Motor neuron (in vitro differentiated cells): ENCODE measurements around the gene PPCDC. TPM values are rescaled to one million over a fixed set of nuclear protein-coding genes. Genes with fewer than 3 reads are reported as not detected.

Experiments used
- ATAC-seq, 8 experiments: fragments of 200-7000 bp; cut with Tn5 transposase; replicated peaks in 6 of 8; 2 replicates each; pipeline ENCODE4 v1.8.0; 2021; ENCODE audit warnings: mild to moderate bottlenecking in 8 of 8, moderate library complexity in 8 of 8
- H3K27ac ChIP-seq, 2 donors: fragments of 250-450 bp; sonication (Bioruptor Pico); 2 replicates each; pipeline ENCODE4 v1.9.0; 2021; ENCODE audit warnings: antibody characterized with exemption in 2 of 2, mild to moderate bottlenecking in 2 of 2, moderate library complexity in 1 of 2
- H3K4me1 ChIP-seq, 2 donors: fragments of 250-450 bp; sonication (Bioruptor Pico); replicated peaks in 1 of 2; 2 replicates each; pipeline ENCODE4 v1.6.1; 2021; ENCODE audit warnings: antibody characterized with exemption in 2 of 2, mild to moderate bottlenecking in 2 of 2, moderate library complexity in 1 of 2
- H3K4me3 ChIP-seq, 5 donors: fragments of 250-450 bp; sonication (Bioruptor Pico); 2 replicates each; pipeline ENCODE4 v1.9.0; 2021; ENCODE audit warnings: antibody characterized with exemption in 5 of 5, mild to moderate bottlenecking in 5 of 5, moderate library complexity in 4 of 5
- WGBS, 10 experiments: fragments of 450-650 bp; shearing (Covaris generic); methylation state at CpG; one replicate each; pipeline ENCODE4 v1.0.0; 2022; 5-methylcytosine and 5-hydroxymethylcytosine counted together
- in situ Hi-C, 9 experiments: fragments of 400-800 bp; cut with MboI; loops; one replicate each; pipeline ENCODE4 v1.15.0; 2021; ENCODE audit warnings: low sequenced_read_pairs in 9 of 9, low pct_unique_long_range_greater_than_20kb in 2 of 9; ENCODE audit not compliant: unreplicated experiment in 9 of 9
- total RNA-seq, 8 experiments: library from RNA; unstranded; fragments of 300-600 nt; gene quantifications; 2 replicates each; pipeline versions ENCODE4 v1.2.3 to v1.2.4, GENCODE V29; 2022

Gene PPCDC
- total RNA-seq, 8 experiments from 2014 or later = 4.7 to 16.1 (median 9.9) TPM

DNA sequence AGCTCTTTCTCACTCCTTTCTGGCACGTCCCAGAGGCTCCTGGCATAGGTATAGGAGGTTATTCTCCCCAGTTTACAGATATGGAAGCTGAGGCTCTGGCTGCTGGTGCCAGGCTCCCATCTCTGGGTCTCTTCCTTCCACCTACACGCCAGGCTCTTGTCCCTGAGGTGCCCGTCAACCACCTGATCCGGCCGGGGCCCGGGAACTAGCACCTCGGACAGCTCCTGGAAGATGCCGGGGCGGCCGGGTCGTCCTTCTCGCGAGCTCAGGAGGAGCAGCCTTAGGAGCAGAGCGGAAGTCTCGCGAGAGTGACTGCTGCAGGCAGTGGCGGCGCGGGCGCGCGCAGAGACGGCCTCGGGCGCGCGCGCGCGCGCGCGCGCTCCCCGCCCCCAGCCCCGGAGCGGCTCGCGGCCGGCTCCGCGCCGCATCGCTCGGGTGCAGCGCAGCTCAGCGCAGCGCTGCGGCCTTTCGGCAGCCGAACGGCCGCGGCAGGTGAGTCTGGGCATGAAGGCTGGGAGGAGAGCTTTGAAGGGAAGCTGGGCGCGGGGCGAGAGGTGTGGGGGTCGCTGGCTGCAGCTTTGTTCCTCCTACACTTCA lies 28.1 kb upstream of the PPCDC start, which contains the start of gene SCAMP5:
Gene SCAMP5 (plus strand): TSS at position 382 of the 597 bp plus-strand sequence. CDS start 16,277 bp downstream, outside the sequence.
- Histone ChIP-seq H3K4me1 (peaks cover 4 to 23% of the 10 kb centered on the region in 2 donors), H3K27ac (peak within 1 kb of the TSS; percentile 90 to 93), H3K4me3 (peak within 1 kb of the TSS; percentile 58 to 91 (median 74))
- in situ Hi-C loops = no loop called here
- WGBS, 10 experiments = 0 to 10% (median 0%) methylated on average over 1 to 9 of the region's 58 CpGs; no CpG with 5 or more reads in 5 of the 10 experiments
- ATAC-seq = peak; percentile 93 to 97 (median 95)

DNA sequence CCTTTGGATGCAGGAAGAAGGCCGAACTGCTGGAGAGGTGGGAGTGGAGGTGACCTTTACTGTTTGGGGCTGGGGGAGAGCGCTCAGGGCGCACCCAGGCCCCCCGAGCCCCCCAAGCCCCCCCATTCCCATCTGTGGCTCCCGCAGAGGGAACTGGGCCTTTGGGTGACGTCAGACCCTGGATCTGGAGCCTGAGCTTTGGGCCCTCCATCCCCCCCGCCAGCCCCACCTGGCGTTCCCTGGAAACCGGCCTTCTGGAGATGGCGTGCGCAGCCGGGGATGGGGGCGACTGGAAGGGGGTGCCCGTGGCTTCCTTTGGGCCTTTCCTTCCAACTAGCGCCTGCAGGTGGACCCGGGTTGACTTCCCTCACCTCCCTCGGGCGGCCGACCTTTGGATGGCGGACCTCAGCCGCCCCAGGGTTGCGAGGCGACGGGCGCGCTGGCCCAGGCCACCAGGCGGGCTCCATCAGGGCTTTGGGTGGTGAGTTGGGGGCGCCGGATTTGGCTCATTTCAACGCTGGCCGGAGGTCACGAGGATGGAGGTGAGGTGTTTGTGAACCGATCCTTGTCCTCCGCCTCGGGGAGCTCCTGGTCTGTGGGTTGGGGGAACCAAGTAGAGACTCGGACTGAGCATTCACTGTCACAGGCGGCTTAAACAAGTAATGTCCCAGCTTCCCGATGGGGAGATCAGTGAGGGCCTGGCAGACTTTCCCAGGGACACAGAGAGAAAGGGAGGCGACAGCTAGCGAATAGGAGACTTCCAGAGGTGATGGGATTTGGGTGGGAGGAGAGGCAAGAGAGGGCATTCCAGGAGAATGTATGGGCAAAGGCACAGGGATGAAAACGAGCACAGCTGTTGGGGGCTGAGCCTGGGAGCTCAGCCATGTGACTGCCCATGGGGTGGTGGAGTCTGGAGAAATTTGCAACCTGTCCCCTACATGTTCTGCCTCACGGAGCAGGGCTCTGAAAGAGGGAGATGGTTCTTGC lies 27.3 kb upstream of the PPCDC start:
- peak; percentile 11 to 71 (median 64) for ATAC-seq
- in situ Hi-C loops = no loop called here
- Histone ChIP-seq H3K4me1 (peaks cover 4 to 23% of the 10 kb centered on the region in 2 donors), H3K4me3 (peak overlapping the region; percentile 58 to 91 (median 74)), H3K27ac (peak overlapping the region; percentile 90 to 93)
- WGBS, 10 experiments = 0 to 50% (median 8%) methylated on average over 1 to 21 of the region's 42 CpGs; no CpG with 5 or more reads in 2 of the 10 experiments

DNA sequence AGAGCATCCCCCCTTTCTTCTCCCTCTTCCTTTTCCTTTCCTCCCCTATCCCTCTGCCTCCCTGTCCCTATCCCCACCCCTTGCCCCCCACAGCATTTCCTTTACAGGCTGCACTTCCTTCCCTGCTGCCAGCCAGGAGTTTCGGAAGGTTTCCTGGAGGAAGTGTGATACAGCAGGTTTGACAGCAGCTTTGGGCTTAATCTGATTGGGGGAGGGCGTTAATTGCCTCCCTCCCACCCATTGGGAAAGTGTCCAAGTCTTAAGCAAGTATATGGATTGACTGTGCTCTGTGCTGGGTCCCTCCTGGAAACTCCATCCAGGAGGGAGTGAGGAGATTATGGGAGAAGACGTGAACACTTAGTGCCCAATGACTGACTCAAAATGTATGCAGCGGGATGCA lies 26.2 kb upstream of the PPCDC start:
- no peak overlapping the region for H3K27ac ChIP-seq
- peaks cover 4 to 23% of the 10 kb centered on the region in 2 donors for H3K4me1 ChIP-seq
- H3K4me3 ChIP-seq = peak overlapping the region in 1 of 5 donors; percentile 89
- 0 to 100% (median 95%) methylated on average over 1 to 2 of the region's 4 CpGs; no CpG with 5 or more reads in 6 of the 10 experiments for WGBS, 10 experiments
- in situ Hi-C loops = no loop called here
- no peak for ATAC-seq

DNA sequence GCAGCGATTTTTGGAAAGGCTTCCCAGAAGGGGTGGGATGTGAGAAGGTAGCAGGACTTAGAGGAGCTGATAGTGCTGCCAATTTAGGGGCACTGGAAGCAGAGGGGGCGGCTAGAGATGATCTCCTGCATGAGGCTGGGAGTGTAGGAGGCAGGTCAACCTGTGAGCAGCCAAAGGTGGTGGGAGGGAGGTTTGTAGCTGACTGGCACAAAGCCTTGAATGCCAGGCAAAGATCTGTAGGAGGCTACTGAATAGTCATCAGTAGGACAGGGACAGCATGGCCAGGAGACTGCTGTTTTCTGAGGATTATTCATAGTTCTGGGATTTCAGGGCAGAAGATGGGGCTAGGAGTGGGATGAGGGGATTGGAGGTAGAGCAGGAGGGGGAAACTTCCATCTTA lies 25.8 kb upstream of the PPCDC start:
- Histone ChIP-seq H3K27ac (no peak overlapping the region), H3K4me1 (peaks cover 4 to 20% of the 10 kb centered on the region in 2 donors), H3K4me3 (no peak overlapping the region)
- in situ Hi-C loops = no loop called here
- 60 to 100% (median 100%) methylated on average over 1 of the region's 2 CpGs; no CpG with 5 or more reads in 6 of the 10 experiments for WGBS, 10 experiments
- ATAC-seq = no peak

DNA sequence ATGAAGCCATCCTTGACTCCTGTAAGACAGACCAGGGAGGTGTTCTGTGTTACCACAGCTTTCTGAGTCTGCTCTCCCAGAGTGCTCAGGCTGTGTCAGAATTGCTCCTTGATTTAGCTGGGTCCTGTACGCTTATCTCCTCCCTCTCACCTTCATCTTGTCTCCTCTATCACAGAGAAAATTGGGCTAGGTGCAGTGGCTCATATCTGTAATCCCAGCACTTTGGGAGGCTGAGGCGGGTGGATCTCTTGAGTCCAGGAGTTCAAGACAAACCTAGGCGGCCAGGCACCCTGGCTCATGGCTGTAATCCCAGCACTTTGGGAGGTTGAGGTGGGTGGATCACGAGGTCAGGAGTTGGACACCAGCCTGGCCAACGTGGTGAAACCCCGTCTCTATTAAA lies 22.1 kb upstream of the PPCDC start:
- no peak overlapping the region for H3K4me3 ChIP-seq
- H3K4me1 ChIP-seq = peaks cover 4% of the 10 kb centered on the region in 2 donors
- WGBS, 10 experiments = 0 to 100% (median 80%) methylated on average over 1 to 3 of the region's 6 CpGs; no CpG with 5 or more reads in 5 of the 10 experiments
- no peak overlapping the region for H3K27ac ChIP-seq
- no peak for ATAC-seq
- in situ Hi-C loops = loop anchor here in 1 of 9 experiments (25.0 kb wide), 1 partner anchor 311 kb away; no protein-coding TSS in a partner anchor

DNA sequence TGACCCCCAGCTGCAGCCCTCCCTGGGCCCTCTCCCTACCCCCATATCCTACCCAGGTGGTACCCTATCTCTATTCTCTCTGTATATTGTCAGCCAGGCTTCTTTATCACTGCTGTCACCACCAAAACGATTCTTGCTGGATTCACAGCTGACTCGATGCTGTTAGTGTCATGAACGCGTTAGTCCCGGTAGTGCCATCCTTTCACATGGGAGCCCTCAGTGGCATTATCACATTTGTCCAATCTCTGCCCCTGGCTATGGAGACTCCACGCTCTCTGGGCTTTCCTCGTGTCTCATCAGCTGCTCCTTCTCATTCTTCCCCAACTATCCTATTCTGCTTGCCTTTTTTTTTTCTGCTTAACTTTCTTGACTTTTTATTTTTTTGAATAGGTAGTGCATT lies 21.0 kb upstream of the PPCDC start:
- ATAC-seq = no peak
- Histone ChIP-seq H3K4me1 (no peaks in the 10 kb centered on the region), H3K4me3 (no peak overlapping the region), H3K27ac (no peak overlapping the region)
- WGBS, 10 experiments = 4 to 94% (median 73%) methylated on average over 2 to 7 of the region's 7 CpGs
- in situ Hi-C loops = loop anchor here in 1 of 9 experiments (25.0 kb wide), 1 partner anchor 310 kb away; no protein-coding TSS in a partner anchor

DNA sequence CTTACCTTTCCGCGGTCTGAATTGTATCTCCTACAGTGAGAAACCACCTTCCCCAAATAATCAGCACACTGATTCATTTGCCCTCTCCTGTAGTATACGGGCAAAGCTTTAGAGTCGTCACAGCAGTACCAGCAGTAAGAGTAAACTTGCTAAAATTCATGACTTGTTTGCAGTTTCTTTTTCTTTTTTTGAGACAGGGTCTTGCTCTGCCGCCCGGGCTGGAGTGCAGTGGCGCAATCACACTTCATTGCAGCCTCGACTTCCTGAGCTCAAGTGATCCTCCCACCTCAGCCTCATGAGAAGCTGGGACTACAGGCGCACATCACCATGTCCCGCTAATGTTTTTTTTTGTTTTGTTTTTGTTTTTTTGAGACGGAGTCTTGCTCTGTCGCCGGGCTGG lies 16.2 kb upstream of the PPCDC start:
- in situ Hi-C loops = loop anchor here in 1 of 9 experiments (25.0 kb wide), 1 partner anchor 305 kb away; no protein-coding TSS in a partner anchor
- no peak for ATAC-seq
- WGBS, 10 experiments = 17 to 100% (median 85%) methylated on average over 1 to 10 of the region's 13 CpGs
- no peak overlapping the region for H3K27ac ChIP-seq
- H3K4me1 ChIP-seq = no peaks in the 10 kb centered on the region
- no peak overlapping the region for H3K4me3 ChIP-seq

DNA sequence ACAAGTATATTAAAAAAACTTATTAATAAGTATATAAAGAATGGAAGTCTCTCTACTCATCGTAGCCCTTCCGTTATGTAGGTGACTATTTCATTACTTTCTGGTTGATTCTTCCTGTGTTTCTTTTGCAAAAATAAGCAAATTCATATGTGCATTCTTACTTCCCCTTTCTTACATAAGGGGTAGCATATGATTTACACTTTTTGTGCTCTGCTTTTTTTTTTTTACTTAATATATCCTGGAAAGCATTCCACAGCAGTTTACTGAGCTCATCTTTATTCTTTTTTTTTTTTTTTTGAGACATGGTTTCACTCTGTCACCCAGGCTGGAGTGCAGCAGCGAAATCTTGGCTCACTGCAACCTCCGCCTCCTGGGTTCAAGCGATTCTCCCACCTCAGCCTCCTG lies 15.2 kb upstream of the PPCDC start:
- no peak overlapping the region for H3K27ac ChIP-seq

DNA sequence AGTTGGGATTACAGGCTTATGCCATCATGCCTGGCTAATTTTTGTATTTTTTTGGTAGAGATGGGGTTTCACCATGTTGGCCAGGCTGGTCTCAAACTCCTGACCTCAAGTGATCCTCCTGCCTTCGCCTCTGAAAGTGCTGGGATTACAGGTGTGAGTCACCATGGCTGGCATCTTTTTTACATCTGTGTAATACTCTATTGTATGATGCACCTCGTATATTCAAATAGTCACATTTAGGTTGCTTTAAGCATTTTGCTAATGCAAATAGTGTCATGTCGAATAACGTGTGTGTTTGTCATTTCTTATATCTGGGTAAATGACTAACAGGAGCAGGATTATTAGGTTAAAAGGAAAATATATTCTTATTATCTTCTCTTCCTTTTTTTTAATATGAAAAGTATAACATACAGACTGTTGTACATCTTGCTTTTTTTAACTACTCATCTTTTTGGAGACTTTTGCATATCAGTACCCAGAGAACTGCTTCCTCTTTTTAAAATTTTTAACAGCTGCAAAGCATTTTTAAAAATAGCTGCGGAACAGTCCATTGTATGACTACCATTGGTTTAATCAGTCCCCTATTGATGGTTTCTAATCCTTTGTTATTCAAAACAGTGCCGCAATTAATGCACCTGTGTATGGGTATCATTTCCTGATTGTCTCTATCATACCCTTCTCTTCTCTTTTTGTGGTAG lies 14.6 kb upstream of the PPCDC start:
- Histone ChIP-seq H3K27ac (no peak overlapping the region), H3K4me1 (no peaks in the 10 kb centered on the region), H3K4me3 (no peak overlapping the region)
- WGBS, 10 experiments = 27 to 94% (median 82%) methylated on average over 3 to 6 of the region's 6 CpGs
- in situ Hi-C loops = loop anchor here in 1 of 9 experiments (25.0 kb wide), 1 partner anchor 304 kb away; no protein-coding TSS in a partner anchor
- ATAC-seq = no peak

More for the DNA sequence above, 15.2 kb upstream of the PPCDC start:
- 47 to 100% (median 90%) methylated on average over 1 to 5 of the region's 5 CpGs for WGBS, 10 experiments
- no peak for ATAC-seq
- in situ Hi-C loops = loop anchor here in 1 of 9 experiments (25.0 kb wide), 1 partner anchor 304 kb away; no protein-coding TSS in a partner anchor
- H3K4me1 ChIP-seq = no peaks in the 10 kb centered on the region
- no peak overlapping the region for H3K4me3 ChIP-seq

DNA sequence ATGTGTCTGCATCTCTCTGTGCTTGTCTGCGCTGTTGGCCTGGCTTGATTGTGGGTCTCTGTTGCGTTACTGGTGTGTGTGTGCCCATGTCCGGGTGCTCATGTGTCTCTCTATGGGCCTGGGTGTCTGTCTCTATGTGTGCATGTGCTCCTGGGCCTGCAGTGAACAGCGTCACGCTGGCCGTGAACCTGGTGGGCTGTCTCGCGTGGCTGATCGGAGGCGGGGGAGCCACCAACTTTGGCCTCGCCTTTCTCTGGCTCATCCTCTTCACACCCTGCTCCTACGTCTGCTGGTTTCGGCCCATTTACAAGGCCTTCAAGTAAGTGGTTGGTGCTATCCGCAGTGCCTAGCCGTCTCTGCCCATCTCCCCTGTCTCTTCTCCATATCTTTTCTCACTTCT lies 7.0 kb upstream of the PPCDC start:
- in situ Hi-C loops = loop anchor here in 1 of 9 experiments (25.0 kb wide), 1 partner anchor 296 kb away; no protein-coding TSS in a partner anchor
- Histone ChIP-seq H3K27ac (no peak overlapping the region), H3K4me3 (no peak overlapping the region), H3K4me1 (no peaks in the 10 kb centered on the region)
- WGBS, 10 experiments = 63 to 100% (median 94%) methylated on average over 1 to 12 of the region's 15 CpGs; no CpG with 5 or more reads in 2 of the 10 experiments
- no peak for ATAC-seq

DNA sequence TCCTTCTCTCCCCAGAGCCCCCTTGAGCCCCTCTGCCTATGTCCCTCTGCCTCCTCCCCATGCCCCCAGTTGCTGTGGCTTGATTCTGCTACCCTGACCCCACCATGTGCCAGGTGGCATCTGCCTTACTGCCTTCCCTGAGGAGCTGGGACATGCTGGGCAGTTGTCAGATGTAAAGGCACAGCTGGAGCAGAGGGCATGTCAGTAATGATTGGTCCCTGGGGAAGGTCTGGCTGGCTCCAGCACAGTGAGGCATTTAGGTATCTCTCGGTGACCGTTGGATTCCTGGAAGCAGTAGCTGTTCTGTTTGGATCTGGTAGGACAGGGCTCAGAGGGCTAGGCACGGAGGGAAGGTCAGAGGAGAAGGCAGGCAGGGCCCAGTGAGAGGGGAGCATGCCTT lies 3.5 kb upstream of the PPCDC start:
- Histone ChIP-seq H3K27ac (no peak overlapping the region), H3K4me1 (peaks cover 3% of the 10 kb centered on the region in 2 donors), H3K4me3 (no peak overlapping the region)
- in situ Hi-C loops = loop anchor here in 6 of 9 experiments (10.0 to 25.0 kb wide), 2 partner anchors 185 to 292 kb away; partner anchors contain the start of gene C15orf39 (in 5 of the 6)
- ATAC-seq = no peak
- 0 to 94% (median 27%) methylated on average over 1 to 2 of the region's 3 CpGs; no CpG with 5 or more reads in 7 of the 10 experiments for WGBS, 10 experiments

DNA sequence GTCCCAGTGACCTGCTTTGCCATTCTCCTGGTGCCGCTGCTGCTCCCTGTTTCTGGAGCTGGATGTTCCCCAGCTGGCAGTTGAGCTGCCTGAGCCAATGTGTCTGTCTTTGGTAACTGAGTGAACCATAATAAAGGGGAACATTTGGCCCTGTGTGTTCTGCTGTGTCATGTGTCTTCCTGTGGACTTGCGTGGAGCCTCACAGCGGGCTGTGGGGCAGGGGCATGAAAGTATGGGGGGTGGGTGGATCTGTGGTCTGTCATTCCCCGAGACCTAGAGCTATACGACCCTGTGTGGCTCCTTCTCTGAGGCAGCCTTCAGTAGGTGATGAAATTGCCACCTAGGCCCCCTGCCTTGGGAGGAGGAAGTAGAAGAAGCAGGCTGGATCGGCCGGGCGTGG lies 2.0 kb upstream of the PPCDC start:
- no peak for ATAC-seq
- in situ Hi-C loops = loop anchor here in 6 of 9 experiments (10.0 to 25.0 kb wide), 2 partner anchors 183 to 291 kb away; partner anchors contain the start of gene C15orf39 (in 5 of the 6)
- WGBS, 10 experiments = 86 to 100% methylated on average over 1 of the region's 8 CpGs; no CpG with 5 or more reads in 8 of the 10 experiments
- no peak overlapping the region for H3K27ac ChIP-seq
- H3K4me1 ChIP-seq = peaks cover 3% of the 10 kb centered on the region in 2 donors
- no peak overlapping the region for H3K4me3 ChIP-seq
